ENCODE results near the gene INF2.
A peak's percentile ranks its signal among the peaks of the same experiment; 100 is the strongest.

The INF2 gene

DNA sequence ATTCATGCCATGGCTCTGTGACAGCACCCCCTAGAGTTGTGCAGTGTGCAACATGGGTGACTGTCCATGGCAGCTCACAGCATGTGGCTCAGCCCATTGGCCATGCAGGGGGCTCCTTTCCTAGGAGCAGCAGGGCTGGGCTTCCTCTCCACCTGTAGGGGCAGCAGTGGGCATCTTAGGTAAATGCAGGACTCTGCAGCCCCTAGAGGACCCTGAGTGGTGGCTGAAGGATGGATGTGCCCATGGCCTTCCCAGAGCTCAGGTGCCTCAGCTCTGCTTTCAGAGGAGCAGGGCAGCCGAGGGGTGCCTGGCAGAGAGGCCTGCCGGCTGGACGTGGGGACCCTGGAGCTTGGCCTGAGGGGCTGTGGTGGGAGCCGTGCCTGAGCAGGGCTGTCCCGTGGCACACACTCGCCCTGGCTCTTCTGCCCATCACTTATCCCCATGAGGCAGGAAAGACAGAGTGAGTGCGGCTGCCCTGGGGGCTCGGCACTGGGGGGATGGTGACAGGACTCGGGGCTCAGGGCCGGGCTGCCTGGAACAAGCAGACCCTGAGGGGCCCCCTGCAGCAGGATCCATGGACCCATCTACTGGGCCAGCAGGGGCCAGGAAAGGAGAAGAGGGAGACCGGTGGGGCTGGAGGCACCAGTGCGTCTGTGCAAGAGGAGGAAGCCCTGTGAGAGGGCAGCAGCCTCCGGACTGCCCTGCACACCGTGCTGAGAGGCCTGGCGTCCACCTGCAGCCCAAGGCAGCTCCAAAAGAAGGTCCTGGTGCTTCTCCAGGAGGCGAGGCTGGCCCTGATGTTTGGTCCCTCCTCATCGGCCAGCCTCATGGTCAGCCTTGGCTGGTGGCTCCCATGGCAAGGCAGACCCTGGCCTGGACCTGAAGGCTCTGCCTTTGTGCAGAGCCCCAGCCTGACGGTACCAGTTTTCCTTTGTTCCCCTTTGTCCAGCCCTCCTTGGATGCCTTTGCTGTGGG, 42.2 kb downstream of the INF2 start:
- peak; percentile 56 for TF ChIP-seq CTCF (conservative IDR thresholded peaks at IDR 0.05; ENCODE audit: low read depth, low read length)
- DNase-seq (ENCODE audit: low read depth) = no peak
- no peak overlapping the region for H3K4me3 ChIP-seq (ENCODE audit: low read depth, low read length)

GRCh38 chr14:104732355-104732804, 43.0 kb downstream of the INF2 start:
- TF ChIP-seq CTCF (conservative IDR thresholded peaks at IDR 0.05; ENCODE audit: low read depth, low read length) = no peak
- no peak overlapping the region for H3K4me3 ChIP-seq (ENCODE audit: low read depth, low read length)

DNA sequence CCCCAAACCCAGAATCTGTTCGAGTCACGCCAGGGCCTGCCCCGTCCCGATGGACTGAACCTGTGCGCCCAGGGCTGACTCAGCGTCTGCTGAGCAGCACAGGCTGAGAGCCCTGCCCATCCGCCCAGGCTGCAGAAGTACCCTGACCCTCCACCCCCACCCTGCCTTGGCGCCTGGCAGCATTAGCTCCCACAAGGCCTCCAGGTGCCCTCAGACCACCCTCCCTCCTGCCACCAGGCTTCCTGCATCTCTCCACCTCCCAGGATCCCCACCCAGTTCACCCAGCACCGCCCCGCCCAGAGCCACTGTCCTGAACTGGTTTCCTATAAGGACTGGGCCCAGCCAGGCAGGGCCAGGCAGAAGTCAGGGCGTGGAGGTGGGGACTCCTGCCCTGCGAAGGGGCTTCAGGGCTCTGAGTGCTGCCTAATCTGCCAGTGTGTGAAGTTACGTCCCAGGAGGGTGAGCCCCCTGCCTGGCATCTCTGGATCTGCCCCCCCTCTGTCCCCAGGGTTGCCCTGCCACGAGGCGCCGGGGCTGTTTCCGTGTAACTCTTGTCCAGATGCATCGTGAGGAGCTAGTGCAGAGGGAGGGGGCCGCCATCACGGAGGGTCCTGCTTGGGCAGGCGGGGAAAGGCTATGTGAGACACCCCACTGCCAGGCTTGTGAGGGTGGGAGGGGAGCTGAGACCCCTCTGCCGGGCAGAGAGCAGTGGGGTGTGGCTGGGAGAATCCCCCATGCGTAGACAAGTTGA, 43.7 kb downstream of the INF2 start:
- no peak overlapping the region for H3K4me3 ChIP-seq (ENCODE audit: low read depth, low read length)
- DNase-seq (ENCODE audit: low read depth) = no peak
- no peak for TF ChIP-seq CTCF (conservative IDR thresholded peaks at IDR 0.05; ENCODE audit: low read depth, low read length)

More at GRCh38 chr14:104732355-104732804, 43.0 kb downstream of the INF2 start:
- DNase-seq (ENCODE audit: low read depth) = no peak

DNA sequence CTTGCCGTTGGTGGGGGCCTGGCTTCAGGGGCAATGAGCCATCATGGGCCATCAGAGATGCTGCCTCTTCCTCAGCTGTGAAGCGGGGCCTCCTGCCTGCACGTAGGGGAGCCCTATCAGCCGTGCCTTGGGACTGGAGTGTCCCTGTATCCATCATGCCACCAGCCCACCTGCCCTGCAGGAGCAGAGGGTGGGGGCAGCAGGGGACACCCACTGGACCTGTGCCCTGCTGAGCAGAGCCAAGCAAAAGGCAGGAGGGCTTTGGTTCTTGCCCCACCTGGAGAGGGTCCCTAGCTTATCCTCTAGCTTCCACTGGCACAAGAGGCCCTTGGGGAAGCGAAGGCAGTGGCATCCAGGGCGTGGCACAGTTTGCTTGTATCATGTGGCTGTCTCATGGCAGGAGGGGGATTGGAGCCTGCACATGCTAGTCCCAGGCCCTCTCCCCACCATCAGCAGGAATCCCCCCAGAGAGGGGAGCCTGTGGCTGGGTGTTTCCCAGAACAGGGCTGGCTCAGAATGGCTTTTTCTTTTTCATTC, 44.7 kb downstream of the INF2 start:
- no peak for DNase-seq (ENCODE audit: low read depth)
- no peak for TF ChIP-seq CTCF (conservative IDR thresholded peaks at IDR 0.05; ENCODE audit: low read depth, low read length)
- H3K4me3 ChIP-seq (ENCODE audit: low read depth, low read length) = no peak overlapping the region

DNA sequence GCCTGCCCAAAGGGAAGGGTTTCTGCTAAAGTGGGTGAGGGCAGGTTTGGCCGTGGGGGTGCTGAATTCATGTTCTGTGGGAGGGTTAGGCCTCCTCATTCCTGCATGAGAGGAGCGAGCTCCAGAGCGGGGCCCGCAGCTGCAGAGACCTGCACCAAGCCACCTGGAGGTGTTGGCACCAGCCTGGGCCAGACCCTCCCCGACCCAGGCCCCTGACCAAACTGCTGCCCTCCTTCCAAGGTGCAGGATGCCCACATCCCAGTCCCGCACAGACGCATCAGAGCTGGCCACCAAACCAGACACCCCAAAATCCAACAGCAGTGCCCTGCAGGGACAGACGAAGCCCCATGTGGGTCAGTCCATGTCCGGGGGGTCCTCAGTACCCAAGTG, 45.2 kb downstream of the INF2 start:
- no peak for DNase-seq (ENCODE audit: low read depth)
- no peak for TF ChIP-seq CTCF (conservative IDR thresholded peaks at IDR 0.05; ENCODE audit: low read depth, low read length)

GRCh38 chr14:104734991-104735779, 45.8 kb downstream of the INF2 start:
- DNase-seq (ENCODE audit: low read depth) = no peak
- H3K4me3 ChIP-seq (ENCODE audit: low read depth, low read length) = no peak overlapping the region
- no peak for TF ChIP-seq CTCF (conservative IDR thresholded peaks at IDR 0.05; ENCODE audit: low read depth, low read length)

More for the DNA sequence above, 45.2 kb downstream of the INF2 start:
- H3K4me3 ChIP-seq (ENCODE audit: low read depth, low read length) = no peak overlapping the region
